ENCODE measurements around the gene C2CD2.

DNA sequence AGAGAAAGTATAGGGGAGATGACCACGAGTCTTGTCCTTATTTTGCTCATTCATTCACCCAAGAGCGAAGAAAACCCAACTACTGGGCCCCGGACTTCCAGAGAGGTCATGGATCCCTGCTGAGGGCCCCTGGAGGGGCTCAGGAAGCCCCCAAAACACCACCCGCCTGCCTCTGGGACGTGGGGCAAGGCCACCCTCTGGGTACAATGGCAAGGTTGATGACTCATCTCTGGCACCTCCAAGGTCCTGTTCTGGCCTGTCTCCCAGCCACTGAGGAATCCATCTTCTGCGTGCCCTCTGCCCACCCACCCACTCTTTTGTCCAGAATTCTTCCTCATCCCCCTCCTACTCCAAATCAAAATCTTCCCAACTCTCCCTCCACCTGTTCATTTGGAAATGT, 53.4 kb downstream of the C2CD2 start:
- TF ChIP-seq, protein P1, sequence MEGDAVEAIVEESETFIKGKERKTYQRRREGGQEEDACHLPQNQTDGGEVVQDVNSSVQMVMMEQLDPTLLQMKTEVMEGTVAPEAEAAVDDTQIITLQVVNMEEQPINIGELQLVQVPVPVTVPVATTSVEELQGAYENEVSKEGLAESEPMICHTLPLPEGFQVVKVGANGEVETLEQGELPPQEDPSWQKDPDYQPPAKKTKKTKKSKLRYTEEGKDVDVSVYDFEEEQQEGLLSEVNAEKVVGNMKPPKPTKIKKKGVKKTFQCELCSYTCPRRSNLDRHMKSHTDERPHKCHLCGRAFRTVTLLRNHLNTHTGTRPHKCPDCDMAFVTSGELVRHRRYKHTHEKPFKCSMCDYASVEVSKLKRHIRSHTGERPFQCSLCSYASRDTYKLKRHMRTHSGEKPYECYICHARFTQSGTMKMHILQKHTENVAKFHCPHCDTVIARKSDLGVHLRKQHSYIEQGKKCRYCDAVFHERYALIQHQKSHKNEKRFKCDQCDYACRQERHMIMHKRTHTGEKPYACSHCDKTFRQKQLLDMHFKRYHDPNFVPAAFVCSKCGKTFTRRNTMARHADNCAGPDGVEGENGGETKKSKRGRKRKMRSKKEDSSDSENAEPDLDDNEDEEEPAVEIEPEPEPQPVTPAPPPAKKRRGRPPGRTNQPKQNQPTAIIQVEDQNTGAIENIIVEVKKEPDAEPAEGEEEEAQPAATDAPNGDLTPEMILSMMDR (optimal IDR thresholded peaks at IDR 0.05 in 1 of 3, IDR thresholded peaks at IDR 0.05 in 1 of 3, conservative IDR thresholded peaks at IDR 0.05 in 1 of 3; ENCODE audit: extremely low read depth in 1 of 3, insufficient read depth in 2 of 3, low read length in 3 of 3) = no peak
- no peak for TF ChIP-seq EZH2 (IDR thresholded peaks at IDR 0.05; ENCODE audit: low read length)
